GM18508 (cell line): ENCODE measurements around the gene SLC5A1.

Experiments used
- ATAC-seq: cut with Tn5 transposase; IDR thresholded peaks from one replicate; pipeline ENCODE4 v1.9.1; 2021; ENCODE audit warnings: moderate number of reproducible peaks; ENCODE audit not compliant: insufficient read depth, unreplicated experiment

Gene SLC5A1

DNA sequence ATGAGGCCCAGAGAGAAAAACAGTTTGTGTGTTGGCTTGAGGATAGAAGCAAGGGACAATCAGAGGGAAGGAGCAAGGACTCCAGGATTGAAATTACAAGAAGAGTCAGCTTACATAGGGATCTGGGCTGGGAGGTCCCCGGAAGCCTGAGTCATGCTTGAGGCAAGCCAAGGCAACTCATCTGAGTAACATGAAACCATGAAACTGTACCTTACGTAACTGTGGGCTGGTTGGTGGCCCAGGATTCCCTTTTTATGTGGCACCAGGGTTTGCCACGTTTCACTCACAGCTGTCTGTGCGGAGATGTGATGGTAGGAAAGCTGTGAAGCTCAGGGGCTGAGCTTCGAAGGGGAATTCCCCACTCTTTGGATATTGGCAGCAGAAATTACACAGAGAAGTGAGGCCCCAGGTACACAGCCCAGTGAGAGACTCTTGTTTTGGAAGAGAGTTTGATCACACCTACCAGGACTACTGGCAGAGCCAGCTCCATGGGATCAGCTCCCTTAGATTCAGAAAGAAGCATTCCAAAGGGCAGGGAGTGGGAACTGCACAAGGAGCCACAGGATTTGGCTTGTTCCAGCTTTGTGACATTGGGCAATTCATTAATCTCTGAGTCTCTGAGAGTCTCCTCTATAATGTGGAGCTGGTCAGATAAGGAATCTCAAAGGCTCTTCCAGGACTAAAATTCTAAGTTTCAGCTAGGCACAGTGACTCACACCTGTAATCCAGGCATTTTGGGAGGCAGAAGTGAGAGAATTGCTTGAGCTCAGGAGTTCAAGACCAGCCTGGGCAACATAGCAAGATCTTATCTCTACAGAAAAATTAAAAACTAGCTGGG, 7.8 kb downstream of the SLC5A1 start:
- ATAC-seq = no peak

DNA sequence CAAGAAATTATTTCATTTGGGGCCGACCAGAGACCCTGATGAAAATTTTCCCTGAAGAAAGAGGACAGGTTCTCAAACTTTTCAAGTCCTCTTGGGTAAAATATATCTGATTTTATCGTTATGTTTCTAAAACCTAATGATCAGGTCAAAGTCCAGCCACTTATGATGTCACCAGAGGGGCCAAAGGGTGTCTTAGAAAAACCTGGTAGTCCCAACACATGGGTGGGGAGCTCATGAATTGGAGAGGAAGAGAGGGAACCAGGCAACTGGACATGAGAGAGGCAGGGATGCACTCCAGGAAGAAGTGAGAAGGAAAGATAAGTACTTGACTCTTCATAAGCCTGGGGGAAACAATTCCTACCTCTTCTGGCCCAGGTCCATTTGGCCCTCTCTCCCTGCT, 9.2 kb downstream of the SLC5A1 start:
- ATAC-seq = no peak

DNA sequence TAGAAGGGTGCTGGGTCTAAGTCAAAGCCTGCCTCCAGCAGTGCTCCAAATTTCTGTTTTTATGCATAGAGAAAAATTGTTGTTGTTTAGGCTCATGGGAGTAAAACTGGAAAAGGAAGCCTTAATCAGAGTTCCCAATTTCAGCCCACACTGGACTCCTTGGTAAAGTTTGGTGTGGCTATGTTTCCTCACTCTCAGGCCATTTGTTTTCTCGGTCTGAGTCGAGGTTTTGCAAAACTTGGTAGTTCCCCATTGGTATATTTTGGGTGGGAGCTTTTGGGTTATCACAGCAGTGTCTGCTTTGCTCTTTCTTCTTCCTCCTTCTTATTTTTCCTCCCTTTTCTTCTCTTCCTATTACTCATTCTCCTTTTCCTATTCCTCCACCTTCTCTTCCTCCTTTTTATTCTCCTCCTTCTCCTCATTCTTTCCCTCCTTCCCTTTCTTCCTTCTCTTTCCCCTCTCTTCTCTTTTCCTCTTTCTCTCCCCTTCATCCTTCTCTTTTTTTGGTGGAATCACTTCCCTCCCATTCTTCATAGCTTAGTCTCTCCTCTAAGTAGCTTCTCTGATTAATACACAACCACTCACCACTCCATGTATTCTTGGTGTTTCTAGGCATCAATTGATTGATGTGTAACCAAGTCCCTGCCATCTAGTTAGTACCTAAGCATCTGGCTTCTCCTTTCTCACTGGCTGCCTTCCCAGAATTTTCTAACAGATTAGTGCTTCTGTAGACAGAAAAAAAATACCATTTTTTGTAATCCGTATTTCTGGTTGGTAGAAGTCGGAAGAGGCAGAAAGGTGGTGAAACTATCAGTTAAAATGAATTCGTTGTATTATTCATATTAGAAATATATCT, 10.1 kb downstream of the SLC5A1 start:
- ATAC-seq = no peak

DNA sequence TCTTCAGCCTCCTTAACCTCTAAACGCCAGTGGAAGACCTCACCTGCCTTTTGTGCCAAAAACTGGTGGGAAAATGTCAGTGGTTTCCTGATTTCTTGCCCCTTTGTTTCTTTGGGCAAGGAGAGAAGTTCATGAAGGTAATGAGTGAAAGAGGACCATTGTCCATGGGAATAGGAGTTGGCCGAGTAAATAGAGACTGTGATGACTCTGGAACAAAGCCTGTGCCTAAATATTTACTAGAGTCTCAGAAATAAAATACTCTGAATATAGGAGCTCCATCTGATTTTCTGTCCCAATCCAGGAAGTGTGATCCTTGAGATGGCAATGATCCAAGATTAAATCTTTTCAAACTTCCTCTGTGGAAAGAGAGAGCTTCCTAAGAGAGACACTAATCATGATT, 12.0 kb downstream of the SLC5A1 start:
- ATAC-seq = no peak

DNA sequence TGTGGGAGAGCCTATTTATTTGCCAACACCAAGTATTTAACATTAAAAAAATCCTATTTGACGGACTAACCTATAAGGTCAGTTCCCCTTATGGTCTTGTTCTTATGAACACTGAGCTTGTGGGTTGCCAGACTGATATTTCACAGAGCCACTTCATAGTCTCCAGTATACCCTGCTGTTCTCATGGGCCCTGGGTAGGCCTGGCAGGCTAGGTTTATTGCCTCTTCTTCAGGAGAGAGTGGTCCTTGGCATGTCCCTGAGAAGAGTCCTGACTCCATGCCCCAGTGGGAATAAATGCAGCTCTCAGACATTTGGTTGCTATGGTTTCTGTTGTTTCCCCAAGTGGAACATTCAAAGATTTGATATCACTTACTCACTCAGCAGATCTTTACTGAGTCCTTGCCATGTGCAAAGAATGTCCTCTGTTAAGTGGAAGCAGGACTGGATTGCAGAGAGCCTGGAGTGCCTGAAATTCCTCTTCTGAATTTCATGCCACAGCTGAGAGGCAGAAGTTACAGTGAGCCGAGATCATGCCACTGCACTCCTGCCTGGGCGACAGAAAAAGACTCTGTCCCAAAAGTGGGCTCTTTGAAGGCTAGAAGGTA, 15.7 kb downstream of the SLC5A1 start:
- no peak for ATAC-seq

DNA sequence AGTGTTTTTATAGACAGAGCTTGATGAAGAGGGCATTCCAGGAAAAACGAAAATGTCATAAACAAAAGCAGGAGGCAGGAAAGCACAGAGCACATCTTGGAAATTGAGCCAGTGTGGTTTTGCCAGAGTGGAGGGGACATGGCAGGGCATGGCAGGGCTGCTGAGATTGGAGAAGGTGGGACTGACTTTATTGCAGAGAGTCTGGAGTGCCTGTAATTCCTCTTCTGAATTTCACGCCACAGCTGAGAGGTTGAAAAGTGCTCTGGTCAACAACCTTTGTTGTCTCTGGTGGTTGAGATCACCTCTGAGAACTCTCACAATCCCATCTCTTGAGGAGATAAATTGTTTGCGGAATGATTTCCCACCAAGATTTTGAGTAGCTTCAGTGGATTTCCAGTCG, 16.4 kb downstream of the SLC5A1 start:
- ATAC-seq = no peak

DNA sequence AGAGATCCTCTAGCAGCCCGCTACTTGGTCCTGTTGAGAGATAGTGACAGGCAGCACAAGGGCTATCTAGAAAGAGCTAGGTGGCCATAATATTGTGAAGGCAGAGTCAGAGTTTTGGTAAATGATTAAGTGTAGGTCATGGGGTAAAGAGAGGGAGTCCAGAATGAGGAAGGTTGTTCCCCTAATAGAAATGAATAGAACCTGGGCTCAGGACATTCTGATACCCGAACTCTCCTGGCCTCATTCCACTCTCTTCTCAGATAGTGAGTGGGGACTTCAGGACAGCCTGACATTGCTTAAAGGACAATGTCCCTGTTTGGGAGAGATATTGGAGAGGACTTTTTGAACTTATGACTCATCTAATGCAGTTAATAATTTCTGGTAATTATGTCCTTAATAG, 20.6 kb downstream of the SLC5A1 start:
- no peak for ATAC-seq

DNA sequence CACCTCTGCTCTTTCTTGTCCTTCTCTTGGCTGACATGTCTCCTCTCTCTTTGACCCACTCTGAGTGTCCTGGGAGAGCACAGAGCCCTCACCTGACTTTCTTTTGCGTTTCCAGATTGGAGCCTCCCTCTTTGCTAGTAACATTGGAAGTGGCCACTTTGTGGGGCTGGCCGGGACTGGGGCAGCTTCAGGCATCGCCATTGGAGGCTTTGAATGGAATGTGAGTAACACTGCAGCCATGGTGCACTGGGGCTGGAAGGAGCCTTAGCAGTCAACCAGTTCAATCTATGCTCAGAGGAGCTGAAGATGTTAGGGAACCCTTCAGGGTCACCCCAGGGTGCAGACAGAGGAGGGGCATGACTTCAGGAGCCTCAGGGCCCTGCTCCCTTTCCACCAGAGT, 23.8 kb downstream of the SLC5A1 start:
- no peak for ATAC-seq

DNA sequence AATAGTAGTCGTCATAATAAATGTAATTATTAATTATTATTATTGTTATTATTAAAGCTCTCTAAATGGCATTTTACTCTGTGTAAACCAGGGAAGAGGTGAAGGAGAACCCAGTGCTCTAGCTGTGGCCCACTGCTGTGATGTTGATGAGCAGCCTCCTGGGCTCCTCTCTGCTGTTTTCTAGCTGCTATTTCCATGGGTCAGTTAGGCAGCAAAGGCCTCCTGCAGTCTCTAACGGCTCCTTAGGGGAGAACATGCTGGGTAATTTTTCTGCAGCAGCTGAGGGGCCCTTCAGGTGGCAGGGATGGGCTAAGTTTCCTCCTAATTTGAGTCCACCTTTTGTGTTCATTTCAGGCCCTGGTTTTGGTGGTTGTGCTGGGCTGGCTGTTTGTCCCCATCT, 24.6 kb downstream of the SLC5A1 start:
- ATAC-seq = no peak

DNA sequence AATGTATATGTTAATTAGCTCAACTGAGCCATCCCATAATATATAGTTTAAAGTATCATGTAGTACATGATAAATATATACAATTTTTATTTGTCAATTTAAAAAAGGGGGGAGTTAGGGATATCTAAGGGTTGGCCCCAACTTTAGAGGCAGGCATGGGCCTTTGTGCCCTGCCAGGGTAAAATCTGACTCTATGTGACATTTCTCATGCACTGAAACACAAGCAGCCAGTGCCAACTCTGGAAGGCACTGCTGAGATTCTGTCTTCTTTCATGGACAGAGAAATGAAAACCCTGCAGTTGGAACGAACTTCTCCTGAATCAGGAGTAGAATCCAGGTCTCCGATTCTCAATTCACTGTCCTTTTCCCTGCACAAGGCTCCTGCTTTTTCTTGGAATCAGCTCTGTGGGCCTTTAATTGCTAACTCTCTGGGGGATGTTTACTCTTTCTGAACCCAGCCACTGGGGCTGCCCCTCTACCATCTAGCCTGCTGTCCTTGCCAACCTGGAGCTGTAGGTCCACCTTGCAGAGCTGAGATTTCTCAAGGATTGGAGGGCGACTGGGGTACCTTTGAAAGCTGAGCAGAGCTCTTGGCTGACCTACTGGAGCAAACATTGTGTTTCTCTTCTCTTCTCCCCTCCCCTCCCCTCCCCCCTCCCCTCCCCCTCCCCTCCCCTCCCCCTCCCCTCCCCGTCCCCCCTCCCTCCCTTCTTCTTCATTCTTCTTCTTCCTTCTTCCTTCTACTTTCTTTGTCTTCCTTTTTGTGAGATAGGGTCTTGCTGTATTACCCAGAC, 26.7 kb downstream of the SLC5A1 start:
- ATAC-seq = no peak

DNA sequence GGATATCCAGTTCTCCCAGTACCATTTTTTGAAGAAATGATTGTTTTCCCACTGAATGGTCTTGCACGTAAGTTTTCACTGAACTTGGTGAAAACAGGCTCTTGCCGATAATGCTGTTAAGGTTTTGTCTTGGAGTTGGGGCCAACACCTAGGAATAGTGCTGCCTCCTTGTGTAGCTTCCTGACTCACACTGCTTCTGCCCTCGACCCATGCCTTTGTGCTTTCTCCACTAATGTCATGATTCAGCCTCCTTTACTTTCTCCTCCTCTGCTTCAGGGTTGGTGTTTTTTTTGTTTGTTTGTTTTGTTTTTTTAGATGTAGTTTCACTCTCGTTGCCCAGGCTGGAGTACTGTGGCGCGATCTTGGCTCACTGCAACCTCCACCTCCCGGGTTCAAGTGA, 30.2 kb downstream of the SLC5A1 start:
- no peak for ATAC-seq

DNA sequence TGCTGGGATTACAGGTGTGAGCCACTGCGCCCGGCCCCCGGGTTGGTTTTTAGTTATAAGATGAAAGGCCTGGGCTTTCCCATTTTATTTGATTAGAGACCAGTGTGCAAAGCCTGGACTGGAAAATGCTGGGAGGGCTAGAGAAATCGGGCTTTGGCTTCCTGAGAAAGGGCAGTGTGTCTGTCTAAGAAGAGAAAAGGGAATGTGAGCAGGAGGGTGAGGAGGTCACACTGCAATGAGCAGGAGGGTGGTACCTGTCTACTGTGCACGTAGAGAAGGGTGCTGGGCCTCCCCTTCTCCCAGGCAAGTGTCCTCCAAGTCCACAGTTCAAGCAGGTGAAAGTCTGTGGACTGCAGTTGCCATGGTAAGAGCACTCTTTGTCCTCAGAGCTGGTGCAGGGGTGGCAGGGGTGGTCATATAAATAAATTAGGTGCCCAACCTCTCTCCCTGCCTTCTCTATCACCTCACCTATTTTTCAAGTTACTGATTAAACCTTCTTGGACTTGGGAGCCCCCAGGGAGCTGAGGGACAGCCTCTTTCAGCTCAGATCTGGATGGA, 30.8 kb downstream of the SLC5A1 start:
- ATAC-seq = no peak

DNA sequence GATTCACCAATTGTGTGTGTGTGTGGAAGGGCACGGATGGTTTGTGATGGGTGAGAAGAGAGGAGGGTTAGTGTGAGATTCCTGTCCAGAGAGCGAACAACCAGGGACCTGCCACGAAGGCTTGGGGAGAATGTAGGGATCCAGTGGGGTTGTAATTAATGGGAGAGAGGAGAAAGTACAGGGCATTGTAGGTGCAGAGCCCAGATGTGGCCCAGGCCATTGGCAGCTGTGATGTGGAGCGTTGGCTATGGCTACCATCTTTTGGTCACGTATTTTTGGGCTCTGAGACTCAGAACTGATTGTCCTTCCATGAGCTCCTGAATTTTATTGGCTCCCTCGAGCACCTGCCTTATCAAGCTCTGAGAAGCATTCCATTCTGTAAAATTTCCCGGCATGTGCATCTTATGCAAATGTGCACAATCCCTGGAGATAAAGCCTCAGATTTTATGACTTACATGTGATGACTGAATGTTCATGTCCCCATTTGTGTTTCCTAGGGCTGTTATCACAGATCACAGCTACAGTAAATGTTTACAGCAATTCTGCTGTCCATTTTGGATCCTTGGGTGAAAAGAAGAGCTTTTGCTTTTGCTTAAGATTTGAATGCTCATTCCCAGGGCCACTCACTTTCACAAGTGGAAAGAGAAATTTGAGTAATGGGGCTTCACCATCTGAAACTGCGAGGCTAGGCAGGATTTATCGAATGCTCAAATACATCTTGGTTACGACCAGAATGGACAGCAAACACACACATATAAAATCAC, 33.1 kb downstream of the SLC5A1 start:
- ATAC-seq = no peak

DNA sequence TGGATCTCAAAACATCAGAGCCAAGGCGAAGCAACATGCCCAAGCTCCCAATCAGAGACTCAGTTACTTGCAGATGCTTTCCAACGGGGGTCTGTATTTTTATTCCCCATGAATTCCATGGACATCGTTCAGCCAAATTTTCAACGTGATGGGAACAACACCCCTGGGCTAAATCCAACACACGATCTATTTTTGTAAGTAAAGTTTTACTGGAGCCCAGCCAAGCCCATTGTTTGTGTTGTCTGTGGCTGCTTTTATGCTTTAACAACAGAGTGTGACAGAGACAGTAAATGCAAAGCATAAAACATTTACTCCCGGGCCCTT, 33.7 kb downstream of the SLC5A1 start:
- no peak for ATAC-seq

DNA sequence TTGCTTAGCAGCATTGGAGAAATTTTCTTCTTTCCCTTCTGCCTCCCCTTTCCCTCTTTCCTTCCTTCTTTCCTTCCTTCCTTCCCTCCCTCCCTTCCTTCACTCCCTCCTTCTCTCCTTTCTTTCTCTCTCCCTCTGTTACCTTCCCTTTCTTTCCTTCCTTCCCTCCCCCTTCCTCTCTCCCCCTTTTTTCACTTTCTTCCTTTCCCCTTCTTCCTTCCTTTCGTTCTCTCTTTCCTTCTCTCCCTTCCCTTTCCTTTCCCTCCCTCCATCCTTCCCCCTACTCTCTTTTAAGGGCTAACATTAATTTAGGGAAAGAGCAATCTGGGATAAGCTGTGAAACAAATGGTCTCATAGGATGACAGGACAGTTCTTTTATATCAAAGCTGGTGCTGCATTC, 34.1 kb downstream of the SLC5A1 start:
- ATAC-seq = no peak

DNA sequence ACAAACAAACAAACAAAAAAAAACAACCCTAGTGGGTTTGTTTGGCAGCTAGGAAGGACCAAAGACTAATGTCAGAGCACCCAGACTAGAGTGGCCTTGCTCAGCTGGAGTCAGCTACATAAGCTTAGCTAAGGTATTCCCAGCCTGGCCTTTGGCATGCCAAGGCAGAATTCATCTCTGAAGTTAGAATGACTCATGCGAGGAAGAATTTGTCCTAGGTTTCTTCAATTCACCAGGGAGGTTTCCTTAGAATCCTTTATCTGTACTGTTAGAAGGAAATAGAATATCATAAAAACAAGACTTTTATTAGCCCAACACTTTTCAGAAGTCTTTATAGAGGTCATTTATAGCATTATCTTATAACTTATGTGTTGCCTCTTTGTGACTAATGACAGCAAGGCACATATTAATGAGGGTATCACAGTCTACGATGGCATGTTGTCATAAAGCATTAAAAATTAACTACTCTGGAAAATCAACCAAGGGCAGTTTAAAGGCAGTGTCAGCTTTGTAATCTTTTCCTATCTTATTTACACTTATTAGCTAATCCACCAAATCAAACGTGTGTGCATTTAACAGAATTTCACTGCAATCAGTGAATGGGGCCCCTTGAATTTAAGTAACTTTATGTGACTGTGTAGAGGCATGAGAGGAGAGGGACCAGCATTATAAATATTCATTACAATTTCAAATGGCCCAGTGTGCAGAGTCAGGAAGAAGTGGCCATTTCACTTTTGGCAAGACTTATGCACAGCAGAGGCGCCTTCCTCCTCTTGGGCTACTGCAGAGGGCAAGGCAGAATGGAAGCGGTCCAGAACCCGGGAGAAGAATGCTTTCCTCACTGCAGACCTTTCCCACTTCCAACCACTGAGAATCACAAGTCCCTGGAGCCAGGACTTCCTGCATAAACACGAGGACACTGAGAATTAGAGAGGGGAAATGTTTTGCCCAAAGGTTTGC, 36.3 kb downstream of the SLC5A1 start:
- ATAC-seq = no peak

DNA sequence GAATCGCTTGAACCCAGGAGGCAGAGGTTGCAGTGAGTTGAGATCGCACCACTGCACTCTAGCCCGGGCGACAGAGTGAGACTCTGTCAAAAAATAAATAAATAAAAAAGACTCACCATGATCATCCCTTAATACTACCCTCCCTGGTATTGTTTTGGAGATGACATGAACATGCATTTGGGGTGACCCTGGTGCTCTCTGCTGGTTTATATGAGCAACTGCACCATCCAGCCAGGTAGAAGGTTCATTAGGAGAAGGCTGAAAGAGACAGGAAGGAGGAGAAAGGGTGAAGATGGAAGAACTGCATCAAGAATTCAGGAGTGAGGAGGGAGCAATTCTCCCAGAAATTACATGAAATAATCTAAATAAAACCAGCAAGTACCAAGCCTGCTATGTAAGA, 37.8 kb downstream of the SLC5A1 start:
- no peak for ATAC-seq

DNA sequence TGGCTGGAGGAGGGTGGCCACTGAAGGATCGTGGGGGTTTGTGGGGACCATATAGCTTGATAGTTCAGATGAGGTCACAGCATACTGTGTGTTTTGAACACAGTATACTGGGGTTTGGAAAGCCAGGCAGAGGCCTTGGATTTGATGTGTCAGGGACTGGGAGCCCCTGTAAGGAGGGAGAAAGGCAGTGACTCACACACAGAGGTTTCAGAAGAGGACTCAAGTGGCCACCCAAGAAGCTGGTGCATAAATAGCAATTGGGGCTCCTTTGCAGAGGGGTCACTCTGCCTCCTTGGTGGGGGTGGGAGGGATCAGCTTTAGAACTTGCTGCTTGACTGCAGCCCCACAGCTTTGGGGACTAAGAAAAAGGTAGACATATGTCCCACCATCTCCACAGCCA, 39.3 kb downstream of the SLC5A1 start:
- ATAC-seq = no peak
